Astrocyte (in vitro differentiated cells and primary cell): ENCODE data around the gene STT3B.

Experiments used
- CTCF ChIP-seq: IDR thresholded peaks from 2 replicates; pipeline ENCODE4 v1.5.1; 2011; ENCODE audit warnings: low read depth, mild to moderate bottlenecking, inconsistent platforms, low read length, moderate library complexity; ENCODE audit not compliant: insufficient read depth
- EZH2 ChIP-seq: IDR thresholded peaks from 2 replicates; pipeline ENCODE4 v1.6.1; 2012; ENCODE audit warnings: mild to moderate bottlenecking, low read length, inconsistent platforms; ENCODE audit not compliant: insufficient read depth

DNA sequence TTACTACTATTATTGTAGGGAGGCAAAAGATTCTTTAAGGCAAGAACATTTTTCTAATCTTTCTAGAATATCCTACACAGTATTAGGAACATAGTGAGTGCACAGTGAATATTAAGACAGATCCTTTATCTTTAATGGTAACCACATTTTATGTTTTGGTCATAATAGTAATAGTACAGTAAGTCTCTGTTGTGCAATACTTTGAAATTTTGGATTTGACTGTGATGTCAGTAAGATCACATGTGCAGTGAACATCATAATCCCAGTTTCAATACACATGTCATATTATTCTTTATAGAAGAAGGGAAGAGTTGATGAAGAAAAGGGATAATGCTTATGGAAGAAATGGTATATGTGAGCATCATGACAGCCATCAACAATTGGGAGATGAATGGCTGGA, 10.7 kb downstream of the STT3B start:
- TF ChIP-seq CTCF: no peak
- no peak for TF ChIP-seq EZH2
